Glutamatergic neuron (in vitro differentiated cells): Measurements from ENCODE around the gene ZNF48. TPM values are rescaled to one million over a fixed set of nuclear protein-coding genes. Genes with fewer than 3 reads are reported as not detected.

Source experiments
- DNase-seq: peaks from one replicate; pipeline ENCODE4 v3.0.0; 2022
- H3K27ac Mint-ChIP-seq: one replicate; pipeline ENCODE4 v1.8.0; 2020; ENCODE audit warnings: mild to moderate bottlenecking, mixed read lengths, inconsistent platforms; ENCODE audit not compliant: unreplicated experiment
- H3K27me3 Mint-ChIP-seq: one replicate; pipeline ENCODE4 v1.8.0; 2020; ENCODE audit warnings: mild to moderate bottlenecking, moderate library complexity, mixed read lengths, inconsistent platforms; ENCODE audit not compliant: unreplicated experiment
- H3K36me3 Mint-ChIP-seq: one replicate; pipeline ENCODE4 v1.8.0; 2020; ENCODE audit warnings: mild to moderate bottlenecking, mixed read lengths, inconsistent platforms; ENCODE audit not compliant: unreplicated experiment
- H3K4me1 Mint-ChIP-seq: one replicate; pipeline ENCODE4 v1.8.0; 2020; ENCODE audit warnings: mild to moderate bottlenecking, low read depth, mixed read lengths, inconsistent platforms; ENCODE audit not compliant: unreplicated experiment
- H3K4me3 Mint-ChIP-seq: one replicate; pipeline ENCODE4 v1.8.0; 2020; ENCODE audit warnings: mild to moderate bottlenecking, mixed read lengths, inconsistent platforms; ENCODE audit not compliant: unreplicated experiment
- H3K9me3 Mint-ChIP-seq: one replicate; pipeline ENCODE4 v1.8.0; 2020; ENCODE audit warnings: mild to moderate bottlenecking, moderate library complexity, mixed read lengths, inconsistent platforms; ENCODE audit not compliant: unreplicated experiment
- CTCF ChIP-seq: fragments of 200-600 bp; sonication (generic); IDR thresholded peaks from one replicate; pipeline ENCODE4 v1.5.0; 2021; ENCODE audit not compliant: partially characterized antibody, unreplicated experiment
- long read RNA-seq: library from polyadenylated mRNA; unstranded; transcript quantifications from one replicate; pipeline ENCODE4 v2.0.0, GENCODE V29; 2020; ENCODE audit not compliant: unreplicated experiment
- total RNA-seq: library from RNA; stranded (reverse); fragmentation: NEBNext Ultra II Directional; extraction: Animal tissue kit (Norgen Biotek cat#: 25700); gene quantifications from one replicate; pipeline ENCODE4 v1.2.1, GENCODE V29; 2021; ENCODE audit not compliant: unreplicated experiment

Gene ZNF48
- 74.7 TPM for total RNA-seq
- long read RNA-seq, partial matches to known transcripts = 0 of 7 reads
- long read RNA-seq, other reads (novel, unspliced or antisense) = 3 of 7 reads

DNA sequence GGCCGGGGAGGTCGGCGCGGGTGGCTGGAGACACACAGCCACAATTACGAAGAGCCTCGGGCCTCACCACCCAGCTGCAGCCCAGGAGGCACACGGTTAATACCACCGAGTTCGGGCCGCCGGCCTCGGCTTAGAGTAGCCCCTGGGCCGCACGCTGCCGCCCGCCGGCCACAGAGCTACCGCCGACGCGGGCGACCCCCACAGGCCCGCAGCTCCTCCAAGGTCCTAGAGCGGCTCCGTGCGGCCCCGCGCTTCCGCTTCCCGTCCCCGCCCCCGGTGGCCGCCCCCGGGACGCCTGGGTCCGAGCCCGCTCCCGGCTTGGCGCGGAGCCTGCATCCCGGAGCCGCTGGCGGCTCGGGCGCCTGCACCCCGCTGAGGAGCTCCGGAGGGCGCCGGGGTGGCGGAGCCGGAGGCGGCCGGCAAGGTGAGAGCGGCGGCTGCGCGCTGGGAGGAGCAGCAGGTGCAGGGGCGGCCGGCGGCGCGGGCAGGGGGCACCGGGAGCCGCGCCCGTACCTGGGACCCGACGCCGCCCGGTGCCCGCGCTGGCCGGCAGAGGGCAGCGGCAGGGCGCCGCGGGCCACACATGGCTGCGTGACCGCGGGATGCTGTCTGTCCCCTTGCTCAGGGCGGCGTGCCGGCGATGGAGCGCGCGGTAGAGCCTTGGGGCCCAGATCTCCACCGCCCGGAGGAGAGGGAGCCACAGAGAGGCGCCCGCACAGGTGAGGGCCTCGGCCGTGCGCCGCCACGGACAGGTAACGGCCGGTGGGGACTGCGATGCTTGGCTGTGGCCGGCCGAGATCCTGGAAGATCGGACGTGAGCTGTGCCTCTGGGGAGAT, at the start of gene ZNF48:
TSS of gene ZNF48 (plus strand) at position 266 of the 837 bp plus-strand sequence. CDS start at position 641, 375 bp downstream.
- Mint-ChIP-seq H3K4me1 (peaks cover 30% of the 10 kb centered on the region), H3K4me3 (peak within 1 kb of the TSS; percentile 99), H3K27ac (peak within 1 kb of the TSS; percentile 100), H3K27me3 (peaks cover 19% of the 10 kb centered on the region), H3K36me3 (peaks cover 5% of the 10 kb centered on the region), H3K9me3 (peaks cover 17% of the 10 kb centered on the region)
- peak; percentile 18 for TF ChIP-seq CTCF
- DNase-seq = peak; percentile 87

DNA sequence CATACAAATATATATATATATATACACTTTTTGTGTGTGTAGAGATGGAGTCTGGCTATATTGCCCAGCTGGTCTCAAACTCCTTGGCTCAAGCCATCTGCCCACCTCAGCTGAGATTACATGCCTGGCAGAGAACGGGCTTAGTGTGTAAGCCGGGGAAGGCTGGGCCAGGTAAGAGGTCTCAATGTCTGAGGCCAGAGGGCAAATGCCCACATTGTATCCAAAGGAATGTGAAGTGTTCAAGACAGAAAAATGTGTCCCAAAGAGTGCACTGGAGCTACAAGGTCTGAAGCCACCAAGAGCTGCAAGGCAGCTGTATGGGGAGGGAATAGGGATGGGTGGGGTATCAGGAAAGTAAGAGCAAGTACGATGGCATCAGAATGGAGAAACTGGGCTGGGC, 48.9 kb upstream of the ZNF48 start:
- no peaks in the 10 kb centered on the region for H3K36me3 Mint-ChIP-seq
- H3K4me1 Mint-ChIP-seq = no peaks in the 10 kb centered on the region
- H3K27ac Mint-ChIP-seq = no peak overlapping the region
- no peak for DNase-seq
- no peak overlapping the region for H3K4me3 Mint-ChIP-seq
- peaks cover 2% of the 10 kb centered on the region for H3K27me3 Mint-ChIP-seq
- no peaks in the 10 kb centered on the region for H3K9me3 Mint-ChIP-seq
- TF ChIP-seq CTCF = no peak

- DNase-seq = no peak
- Mint-ChIP-seq H3K27ac (no peak overlapping the region), H3K4me1 (no peaks in the 10 kb centered on the region), H3K36me3 (no peaks in the 10 kb centered on the region), H3K27me3 (peaks cover 6% of the 10 kb centered on the region), H3K9me3 (peaks cover 1% of the 10 kb centered on the region), H3K4me3 (no peak overlapping the region)
- TF ChIP-seq CTCF = no peak
These were observed 47.1 kb upstream of the ZNF48 start for GRCh38 chr16:30348113-30348512.

DNA sequence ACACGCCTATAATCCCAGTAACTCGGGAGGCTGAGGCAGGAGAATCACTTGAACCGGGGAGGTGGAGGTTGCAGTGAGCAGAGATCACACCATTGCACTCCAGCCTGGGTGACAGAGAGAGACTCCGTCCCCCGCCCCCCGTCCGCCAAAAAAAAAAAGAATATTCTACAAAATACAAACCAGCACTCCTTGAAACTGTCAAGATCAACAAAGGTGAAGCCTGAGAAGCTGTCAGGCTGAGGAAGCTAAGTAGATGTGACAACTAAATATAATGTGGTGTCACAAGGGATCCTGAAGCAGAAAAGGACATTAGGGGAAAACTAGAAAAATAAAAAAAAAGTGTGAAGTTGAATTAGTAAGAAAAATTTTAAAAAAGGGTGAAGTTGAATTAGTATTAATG, 46.3 kb upstream of the ZNF48 start:
- no peaks in the 10 kb centered on the region for H3K36me3 Mint-ChIP-seq
- peaks cover 6% of the 10 kb centered on the region for H3K27me3 Mint-ChIP-seq
- TF ChIP-seq CTCF = no peak
- no peak overlapping the region for H3K27ac Mint-ChIP-seq
- H3K4me3 Mint-ChIP-seq = no peak overlapping the region
- DNase-seq = no peak
- peaks cover 1% of the 10 kb centered on the region for H3K9me3 Mint-ChIP-seq
- H3K4me1 Mint-ChIP-seq = peaks cover 3% of the 10 kb centered on the region

- DNase-seq = no peak
- H3K4me1 Mint-ChIP-seq = peaks cover 6% of the 10 kb centered on the region
- peaks cover 6% of the 10 kb centered on the region for H3K9me3 Mint-ChIP-seq
- H3K4me3 Mint-ChIP-seq = no peak overlapping the region
- H3K27ac Mint-ChIP-seq = no peak overlapping the region
- TF ChIP-seq CTCF = no peak
- peaks cover 9% of the 10 kb centered on the region for H3K27me3 Mint-ChIP-seq
- no peaks in the 10 kb centered on the region for H3K36me3 Mint-ChIP-seq
These were observed 45.5 kb upstream of the ZNF48 start for GRCh38 chr16:30349675-30350074.
